ENCODE data around the gene UBE2N. TPM values are rescaled to one million over a fixed set of nuclear protein-coding genes. Genes with fewer than 3 reads are reported as not detected.

The UBE2N gene
- total and polyA plus RNA-seq, 2 donors (not counting 3 experiments of a cell fraction or from before 2014, with no cell fraction given) = 59.2 to 125 TPM

DNA sequence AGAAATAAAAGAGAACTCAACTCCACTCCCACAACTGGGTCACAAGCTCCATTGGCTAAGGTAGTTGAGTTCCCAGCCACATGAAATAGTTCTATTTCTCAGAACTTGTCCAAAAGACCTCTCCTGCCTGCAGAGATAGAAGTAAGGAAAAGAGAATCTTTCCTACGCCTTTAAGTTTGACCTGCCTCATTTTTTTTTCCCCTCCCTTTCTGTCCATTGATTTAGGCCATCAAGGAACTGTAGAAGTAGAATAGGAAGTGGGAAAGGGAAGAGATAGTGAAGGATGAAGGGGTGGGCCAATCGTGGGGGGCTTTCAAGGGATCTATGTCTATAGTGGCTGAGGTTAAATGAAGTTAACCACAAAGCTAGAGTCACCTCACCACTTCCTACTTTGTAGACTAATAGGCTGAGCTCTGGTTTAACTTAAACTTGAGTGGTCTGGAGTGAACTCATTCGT lies 77.9 kb downstream of the UBE2N start:
- H3K9ac ChIP-seq (replicated peaks; ENCODE audit: extremely low read depth, insufficient read depth, low read length) = no peak overlapping the region
- H2AFZ ChIP-seq (ENCODE audit: low read depth, low read length) = no peak overlapping the region
- DNase-seq (ENCODE audit: low read depth, low spot score) (no peak), FAIRE-seq (no peak)
- no TSS peak for BruUV-seq (replicated peaks)
- no peak overlapping the region for H3K4me2 ChIP-seq (ENCODE audit: insufficient read depth, low read length)
- CTCF ChIA-PET = interaction anchor here (2.1 kb wide), 1 partner anchor 10 kb away, joined by 8 read pairs; no protein-coding TSS in a partner anchor
- intact Hi-C loops (cut with micrococcal nuclease) = no loop called here
- dilution Hi-C loops (cut with MboI; ENCODE audit: extremely low pct_ligation_motif_present, low sequenced_read_pairs) = no loop called here
- H3K79me2 ChIP-seq (ENCODE audit: control insufficient read depth, insufficient read depth, low read length) = no peaks in the 10 kb centered on the region
- H3K9me3 ChIP-seq (replicated peaks; ENCODE audit: control insufficient read depth, insufficient read depth, low read length) = no peaks in the 10 kb centered on the region
- peaks cover 12% of the 10 kb centered on the region for H3K4me1 ChIP-seq (ENCODE audit: control insufficient read depth, extremely low read depth, insufficient read depth, low read length)
- no peak overlapping the region for H3K27ac ChIP-seq (ENCODE audit: insufficient read depth, low read depth, low read length)
- no peaks in the 10 kb centered on the region for H3K36me3 ChIP-seq (ENCODE audit: control insufficient read depth in 2 of 2, extremely low read depth in 1 of 2, insufficient read depth in 2 of 2, low read length in 2 of 2)
- H3K4me3 ChIP-seq (replicated peaks in 1 of 3; ENCODE audit: insufficient read depth in 1 of 3, low read depth in 1 of 3, low read length in 3 of 3) = no peak overlapping the region
- TF ChIP-seq, protein P1, sequence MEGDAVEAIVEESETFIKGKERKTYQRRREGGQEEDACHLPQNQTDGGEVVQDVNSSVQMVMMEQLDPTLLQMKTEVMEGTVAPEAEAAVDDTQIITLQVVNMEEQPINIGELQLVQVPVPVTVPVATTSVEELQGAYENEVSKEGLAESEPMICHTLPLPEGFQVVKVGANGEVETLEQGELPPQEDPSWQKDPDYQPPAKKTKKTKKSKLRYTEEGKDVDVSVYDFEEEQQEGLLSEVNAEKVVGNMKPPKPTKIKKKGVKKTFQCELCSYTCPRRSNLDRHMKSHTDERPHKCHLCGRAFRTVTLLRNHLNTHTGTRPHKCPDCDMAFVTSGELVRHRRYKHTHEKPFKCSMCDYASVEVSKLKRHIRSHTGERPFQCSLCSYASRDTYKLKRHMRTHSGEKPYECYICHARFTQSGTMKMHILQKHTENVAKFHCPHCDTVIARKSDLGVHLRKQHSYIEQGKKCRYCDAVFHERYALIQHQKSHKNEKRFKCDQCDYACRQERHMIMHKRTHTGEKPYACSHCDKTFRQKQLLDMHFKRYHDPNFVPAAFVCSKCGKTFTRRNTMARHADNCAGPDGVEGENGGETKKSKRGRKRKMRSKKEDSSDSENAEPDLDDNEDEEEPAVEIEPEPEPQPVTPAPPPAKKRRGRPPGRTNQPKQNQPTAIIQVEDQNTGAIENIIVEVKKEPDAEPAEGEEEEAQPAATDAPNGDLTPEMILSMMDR (IDR thresholded peaks at IDR 0.05; ENCODE audit: extremely low read depth in 1 of 2, insufficient read depth in 1 of 2, low read depth in 1 of 2, low read length in 2 of 2) = no peak
- TF ChIP-seq, protein P2, sequence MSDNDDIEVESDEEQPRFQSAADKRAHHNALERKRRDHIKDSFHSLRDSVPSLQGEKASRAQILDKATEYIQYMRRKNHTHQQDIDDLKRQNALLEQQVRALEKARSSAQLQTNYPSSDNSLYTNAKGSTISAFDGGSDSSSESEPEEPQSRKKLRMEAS (IDR thresholded peaks at IDR 0.05; ENCODE audit: insufficient read depth, insufficient read length) = no peak
- TF ChIP-seq JUN (IDR thresholded peaks at IDR 0.05; ENCODE audit: borderline replicate concordance, insufficient read depth, insufficient read length, low read depth) (no peak), FOS (IDR thresholded peaks at IDR 0.05; ENCODE audit: borderline replicate concordance, insufficient read depth, low read length) (no peak), GATA2 (IDR thresholded peaks at IDR 0.05; ENCODE audit: insufficient read depth, insufficient read length, low read depth, low read length) (no peak), POLR2AphosphoS5 (IDR thresholded peaks at IDR 0.05; ENCODE audit: insufficient read depth, low read depth, low read length) (no peak), EZH2 (IDR thresholded peaks at IDR 0.05; ENCODE audit: borderline replicate concordance, low read depth, low read length, severe bottlenecking) (no peak), MYC (IDR thresholded peaks at IDR 0.05; ENCODE audit: low read depth, low read length) (no peak), POLR2A (IDR thresholded peaks at IDR 0.05; ENCODE audit: low read depth, low read length) (no peak)
- H3K9me1 ChIP-seq (replicated peaks; ENCODE audit: control insufficient read depth, extremely low read depth, insufficient read depth, low read length) = no peaks in the 10 kb centered on the region
- no peaks in the 10 kb centered on the region for H4K20me1 ChIP-seq (replicated peaks; ENCODE audit: control insufficient read depth, extremely low read depth, insufficient read depth, low read length)
- POLR2A ChIA-PET = no interaction called here
- no peaks in the 10 kb centered on the region for H3K27me3 ChIP-seq (ENCODE audit: control insufficient read depth in 2 of 2, insufficient read depth in 2 of 2, low read length in 2 of 2)

Measured in endothelial cell of umbilical vein (primary cell).